ENCODE results near the gene TEAD1. TPM values are rescaled to one million over a fixed set of nuclear protein-coding genes. Genes with fewer than 3 reads are reported as not detected.

The TEAD1 gene
- total RNA-seq, 2 donors from 2014 or later: 89.6 to 93.8 TPM

DNA sequence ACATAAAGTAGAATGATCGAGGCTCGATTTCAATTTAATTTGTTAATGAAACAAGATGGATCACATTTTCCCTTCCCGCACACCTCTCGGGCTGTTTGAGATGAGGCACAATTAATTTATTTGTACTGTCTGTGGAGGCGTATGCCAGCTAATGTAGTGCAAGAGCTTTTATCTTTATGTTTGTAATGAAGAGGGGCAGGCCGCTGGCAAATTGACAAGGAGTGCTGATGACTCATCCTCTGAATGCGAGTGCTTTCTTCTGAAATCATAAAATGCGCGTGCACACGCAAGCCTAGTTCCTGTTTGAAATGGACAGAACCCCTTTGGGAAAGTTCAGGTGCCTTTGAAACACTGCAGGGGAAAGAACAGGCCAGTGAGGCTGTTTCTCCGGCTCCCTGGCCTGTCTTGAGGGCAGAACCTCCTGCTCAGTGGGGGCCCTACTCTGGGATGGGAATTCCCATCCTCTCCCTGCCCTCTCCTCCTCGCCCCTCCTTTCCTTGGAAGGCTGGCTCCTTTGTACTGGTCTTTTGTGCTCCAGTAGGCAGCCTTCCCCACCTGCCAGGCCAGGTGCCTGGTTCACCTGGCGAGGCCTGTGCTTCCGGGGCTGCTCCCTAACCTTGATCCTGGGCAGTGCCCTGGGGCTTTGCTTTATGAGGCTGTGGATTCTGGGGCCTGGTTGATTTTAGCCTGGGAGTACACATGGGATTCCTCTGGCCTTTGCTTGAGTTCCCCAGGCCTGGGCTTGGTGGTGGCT lies 50.3 kb downstream of the TEAD1 start:
- peak; percentile 41 to 83 for ATAC-seq
- intact Hi-C loops (cut with DNase I): no loop called here
- DNase-seq: peak; percentile 86

DNA sequence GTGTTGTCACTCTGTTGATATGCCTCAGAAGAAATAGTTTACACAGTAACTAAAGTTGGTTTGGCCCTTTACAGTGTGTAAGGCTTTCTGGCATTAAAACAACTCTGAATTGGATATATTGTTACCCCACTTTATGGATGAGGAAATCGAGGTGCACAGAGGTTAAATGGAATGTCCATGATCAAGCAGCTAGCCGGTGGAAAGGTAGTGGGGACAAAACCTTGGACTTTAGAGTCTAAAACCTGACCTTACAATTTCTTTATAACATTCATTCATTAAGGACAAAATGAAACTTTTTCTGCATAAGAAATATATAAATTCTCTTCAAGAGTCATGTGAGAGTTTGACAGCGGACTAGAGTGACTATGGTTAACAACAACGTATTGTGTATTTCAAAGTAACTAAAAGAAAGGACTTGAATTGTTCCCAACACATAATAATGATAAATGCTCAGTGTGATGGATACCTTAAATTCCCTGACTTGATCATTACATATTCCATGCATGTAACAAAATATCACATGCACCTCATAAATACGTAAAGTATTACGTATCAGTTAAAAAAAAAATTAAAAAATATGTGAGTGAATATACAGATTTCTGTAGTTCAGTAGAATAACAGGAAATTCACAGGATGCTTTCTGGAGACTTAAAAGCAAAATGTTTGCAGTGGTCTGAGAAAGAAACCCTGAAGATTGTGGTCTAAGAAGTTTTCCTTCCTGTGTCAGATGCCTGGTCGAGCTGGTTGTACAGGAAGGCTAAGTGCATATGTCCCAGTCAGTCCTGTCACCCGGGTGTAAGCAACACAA lies 51.0 kb downstream of the TEAD1 start:
- intact Hi-C loops (cut with DNase I): no loop called here
- no peak for DNase-seq
- ATAC-seq: no peak

DNA sequence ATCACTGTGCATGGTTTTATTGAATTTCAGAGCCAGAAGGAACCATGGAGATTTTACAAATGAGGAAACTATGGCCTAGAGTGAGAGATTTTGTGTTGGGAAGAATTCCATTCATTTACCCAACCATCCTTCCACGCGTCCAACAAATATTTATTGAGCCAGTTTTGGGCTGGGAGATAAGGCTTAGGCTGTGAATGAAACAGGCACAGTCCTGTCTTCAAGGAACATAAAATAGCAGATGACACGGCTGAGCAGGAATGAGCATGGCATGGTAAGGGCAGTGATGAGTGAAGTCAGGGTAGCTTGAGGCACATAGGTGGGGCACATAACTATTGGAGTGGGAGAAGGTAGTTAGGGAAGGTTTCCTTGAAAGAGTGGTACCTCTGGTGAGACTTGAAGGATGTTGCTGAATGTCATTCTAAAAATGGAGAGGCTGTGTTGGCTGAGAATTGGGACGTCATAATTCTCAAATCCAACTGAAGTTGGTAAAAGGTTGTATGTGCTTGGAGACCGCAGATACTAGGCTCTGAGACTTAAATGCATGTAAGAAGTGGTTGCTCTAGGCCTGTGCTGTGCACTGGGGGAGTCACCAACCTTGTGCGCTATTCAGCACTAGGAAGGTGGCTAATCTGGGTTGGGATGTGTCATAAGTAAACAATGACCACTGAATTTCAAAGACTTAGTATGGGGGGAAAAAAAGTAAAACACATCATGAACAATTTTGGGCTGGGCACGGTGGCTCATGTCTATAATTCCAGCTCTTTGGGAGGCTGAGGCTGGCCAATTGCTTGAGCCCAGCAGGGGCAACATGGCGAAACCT lies 51.9 kb downstream of the TEAD1 start:
- ATAC-seq: no peak

DNA sequence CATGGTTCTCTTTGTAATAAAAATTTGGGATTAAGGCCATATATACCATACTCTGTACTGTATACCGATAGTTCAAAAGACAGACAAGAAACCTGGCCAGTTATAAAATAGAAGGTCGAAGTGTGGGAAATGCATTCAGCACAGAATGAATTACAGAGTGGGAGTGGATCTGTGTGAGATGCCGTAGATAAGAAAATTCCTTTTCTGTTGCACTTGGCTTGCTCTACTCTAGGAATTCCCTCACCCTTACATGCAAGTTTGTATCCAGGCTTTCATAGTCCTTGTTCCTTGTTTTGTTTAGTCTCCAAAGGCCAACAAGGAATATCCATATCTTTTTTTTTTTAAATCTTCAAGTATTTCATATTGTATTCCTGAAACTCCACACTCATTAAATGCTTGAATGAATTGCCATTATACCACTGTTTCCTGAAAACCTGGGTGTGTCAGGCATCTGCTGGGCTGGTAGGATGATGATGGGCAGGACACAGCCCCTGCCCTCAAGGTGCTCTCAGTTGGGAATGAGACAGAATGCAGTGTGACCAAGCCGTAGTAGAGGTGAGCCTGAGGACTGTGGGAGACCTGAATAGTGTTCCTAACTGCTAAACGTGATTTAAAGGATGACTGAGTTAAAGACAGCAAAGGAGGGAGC lies 53.5 kb downstream of the TEAD1 start:
- peak; percentile 16 to 43 for ATAC-seq
- intact Hi-C loops (cut with DNase I): no loop called here
- no peak for DNase-seq

More for the DNA sequence above, 51.9 kb downstream of the TEAD1 start:
- intact Hi-C loops (cut with DNase I): no loop called here
- DNase-seq: no peak

DNA sequence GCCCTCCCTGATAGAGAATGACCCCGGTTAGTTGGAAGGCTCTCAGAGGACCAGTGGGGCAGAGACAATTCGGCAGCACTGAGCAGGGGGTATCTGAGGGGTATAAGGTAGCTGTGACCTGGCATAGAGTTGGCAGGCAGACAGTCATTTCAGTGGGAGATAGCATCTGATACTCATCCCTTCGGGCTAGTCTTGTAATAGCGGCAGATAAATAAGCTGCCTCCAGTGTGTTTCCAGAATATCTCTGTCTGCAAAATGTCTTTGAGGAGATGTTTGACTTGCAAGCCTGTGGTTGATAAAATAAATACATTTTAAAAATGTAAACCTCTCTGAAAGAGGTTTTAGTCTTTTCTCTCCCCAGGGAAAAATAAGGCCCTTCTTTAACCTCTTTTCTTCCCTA lies 54.2 kb downstream of the TEAD1 start:
- ATAC-seq: no peak
- no peak for DNase-seq
- intact Hi-C loops (cut with DNase I): no loop called here

DNA sequence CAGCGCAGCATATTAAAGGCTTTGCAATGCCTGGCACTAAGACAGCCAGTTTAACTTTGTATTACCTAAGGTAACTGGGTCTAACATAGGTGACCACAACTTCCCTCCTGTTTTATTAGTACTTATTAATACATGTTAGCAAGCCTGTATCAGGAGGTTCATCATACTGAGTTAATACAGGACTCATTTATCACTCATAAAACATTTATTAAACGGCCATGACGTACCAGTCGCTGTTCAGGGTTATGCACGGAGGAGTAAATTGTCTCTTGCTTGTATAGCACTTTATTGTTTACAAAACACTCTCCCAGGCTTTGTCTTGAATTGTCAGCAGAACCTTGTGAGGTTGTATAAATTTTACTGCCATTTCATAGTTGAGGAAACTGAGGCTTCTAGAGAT lies 55.7 kb downstream of the TEAD1 start:
- no peak for ATAC-seq
- intact Hi-C loops (cut with DNase I): no loop called here
- no peak for DNase-seq

DNA sequence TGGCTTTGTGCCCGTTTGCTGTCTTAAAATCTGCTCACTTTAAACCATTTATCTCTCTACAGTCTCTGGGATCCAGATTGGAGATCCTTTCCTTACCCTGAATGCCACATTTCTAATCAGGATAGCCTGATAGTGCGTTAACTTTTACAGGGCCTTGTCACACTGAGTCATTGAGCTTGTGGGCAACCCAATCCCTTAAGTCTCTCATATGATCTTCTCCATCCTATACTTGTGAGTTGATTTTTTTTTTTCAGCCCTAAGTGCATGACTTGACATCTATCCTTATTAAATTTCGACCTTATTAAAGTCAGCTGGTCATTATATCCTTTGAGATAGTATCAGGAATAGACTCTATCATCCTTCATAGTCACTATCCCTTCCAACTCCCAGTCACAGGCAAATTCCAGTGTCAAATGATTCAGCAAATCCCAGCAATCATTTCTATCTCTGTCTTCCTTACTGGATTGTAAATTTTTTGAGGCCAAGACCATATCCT lies 57.7 kb downstream of the TEAD1 start:
- ATAC-seq (no peak), DNase-seq (no peak)
- intact Hi-C loops (cut with DNase I): no loop called here

DNA sequence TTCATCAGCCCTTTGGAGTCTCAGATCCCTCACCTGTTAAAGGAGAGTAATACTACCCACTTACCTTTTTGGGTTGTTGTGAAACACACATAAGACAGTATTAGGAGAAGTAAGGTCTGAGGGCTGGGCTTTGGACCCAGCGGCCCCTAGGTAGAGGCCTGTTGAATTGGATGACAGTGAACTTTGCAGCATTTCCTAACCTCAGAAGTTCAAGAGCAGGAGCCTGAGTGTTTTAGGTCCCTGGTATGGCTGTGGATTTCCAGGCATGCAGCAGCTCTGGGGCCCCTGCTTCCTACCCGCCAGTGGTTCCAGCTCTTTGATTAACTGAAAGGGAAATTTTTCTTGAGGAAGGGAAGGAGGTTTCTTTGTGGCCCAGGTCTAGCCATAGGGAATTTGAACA lies 58.9 kb downstream of the TEAD1 start:
- no peak for DNase-seq
- no peak for ATAC-seq
- intact Hi-C loops (cut with DNase I): no loop called here

DNA sequence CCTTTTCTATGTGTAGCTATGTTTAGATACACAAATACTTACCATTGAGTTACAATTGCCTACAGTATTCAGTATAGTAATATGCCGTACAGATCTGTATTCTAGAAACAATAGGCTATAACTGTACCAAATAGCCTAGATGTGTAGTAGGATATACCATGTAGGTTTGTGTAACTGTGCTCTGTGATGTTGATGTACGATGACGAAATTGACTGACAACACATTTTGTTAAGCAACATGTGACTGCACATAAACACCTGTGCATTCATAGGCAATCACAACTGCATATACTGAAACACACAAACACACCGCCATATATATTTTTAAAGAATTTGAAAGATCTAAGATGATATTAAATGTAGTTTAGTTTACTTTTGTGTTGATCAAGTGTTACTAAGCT lies 60.4 kb downstream of the TEAD1 start:
- intact Hi-C loops (cut with DNase I): no loop called here
- ATAC-seq (no peak), DNase-seq (no peak)

DNA sequence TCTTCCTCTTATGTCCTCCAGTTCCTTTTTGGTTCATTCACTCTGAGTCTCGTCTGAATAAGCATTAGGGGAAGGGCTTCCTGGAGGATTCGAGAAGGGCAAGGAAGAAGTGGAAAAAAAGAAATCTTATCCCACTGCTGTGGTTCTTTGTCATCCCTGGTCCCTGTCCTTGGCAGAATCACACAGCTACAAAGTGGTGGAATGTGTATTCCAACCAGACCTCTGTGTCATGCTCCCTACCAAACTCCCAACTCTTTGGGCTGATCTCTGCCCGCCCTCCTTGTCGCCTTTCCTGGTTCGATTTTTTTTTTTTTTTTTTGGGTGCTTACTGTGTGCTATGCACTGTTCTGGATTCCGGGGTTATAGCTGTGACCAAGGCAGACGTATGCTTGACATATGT lies 61.0 kb downstream of the TEAD1 start:
- no peak for ATAC-seq
- DNase-seq: no peak
- intact Hi-C loops (cut with DNase I): no loop called here

DNA sequence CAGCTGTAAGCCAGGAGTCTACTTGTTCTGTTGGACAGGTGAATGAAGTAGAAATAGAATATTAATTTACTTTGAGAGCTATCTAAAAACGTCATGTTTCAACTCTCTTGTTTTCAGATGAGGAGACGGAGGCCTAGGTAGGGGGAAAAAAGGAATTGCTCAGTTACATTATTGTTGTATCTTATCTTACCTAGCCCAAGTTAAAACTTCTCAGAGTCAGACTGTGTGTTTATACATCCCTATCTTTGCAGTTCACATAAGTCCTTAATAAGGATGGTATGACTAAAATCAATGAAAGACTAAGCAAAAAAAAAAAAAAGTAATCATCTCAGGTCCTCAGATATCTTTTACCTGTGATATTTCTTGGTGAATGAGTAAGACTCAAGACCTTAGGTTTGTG lies 62.8 kb downstream of the TEAD1 start:
- DNase-seq: no peak
- intact Hi-C loops (cut with DNase I): no loop called here
- no peak for ATAC-seq

DNA sequence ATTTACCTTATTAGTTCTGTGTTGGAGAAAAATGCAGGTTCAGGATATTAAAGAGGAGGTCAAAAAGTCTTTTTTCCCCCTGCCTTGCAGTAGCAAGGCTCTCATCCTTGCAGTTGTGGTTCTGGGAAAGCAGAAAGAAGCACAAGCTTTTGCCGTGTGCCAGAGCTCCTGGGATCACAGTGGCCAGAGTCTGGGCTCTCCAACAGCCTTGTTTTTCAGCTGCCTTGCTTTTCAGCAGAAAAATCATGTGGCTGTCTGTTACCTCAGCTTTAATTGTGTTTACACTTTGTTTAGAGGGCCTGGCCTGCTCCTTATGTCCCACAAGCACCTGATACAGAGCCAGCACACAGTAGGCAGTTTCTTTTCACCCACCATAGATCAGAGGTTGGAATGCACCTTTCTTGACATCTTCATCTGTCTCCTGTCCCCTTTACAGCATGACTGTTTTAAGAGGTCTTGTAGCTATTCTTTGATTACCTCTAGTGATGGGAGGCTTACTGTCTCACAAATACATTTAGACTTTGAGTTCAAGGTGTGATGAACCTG lies 67.5 kb downstream of the TEAD1 start:
- DNase-seq (no peak), ATAC-seq (no peak)
- intact Hi-C loops (cut with DNase I): no loop called here

DNA sequence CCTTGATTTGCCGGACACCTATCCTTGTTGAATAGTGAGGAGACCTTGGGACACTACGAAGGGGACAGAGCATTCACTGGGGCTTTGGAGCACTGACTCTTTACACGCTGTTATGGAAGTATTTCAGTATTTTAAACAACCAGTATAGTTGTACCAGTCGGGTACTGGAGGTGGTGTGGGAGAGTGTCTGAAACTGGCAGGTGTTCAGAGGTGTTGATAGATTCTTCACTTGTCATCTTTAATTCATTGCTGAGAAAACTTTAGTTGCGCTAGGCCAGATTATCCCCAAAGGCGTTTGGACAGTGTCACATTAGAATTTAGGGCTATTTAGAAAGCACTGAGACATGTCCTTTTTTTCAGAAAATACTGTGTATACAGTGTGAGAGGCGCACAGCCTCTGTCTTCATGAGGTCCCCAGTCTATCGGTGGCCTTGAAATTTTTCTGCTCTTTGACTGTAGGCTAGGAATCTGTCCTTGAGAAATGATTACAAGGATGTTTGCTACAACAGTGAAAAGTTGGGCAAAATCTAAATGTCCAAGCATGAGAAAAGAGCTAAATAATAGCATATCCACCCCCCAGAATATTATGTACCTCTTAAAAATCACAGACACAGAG lies 69.7 kb downstream of the TEAD1 start:
- no peak for ATAC-seq
- no peak for DNase-seq
- intact Hi-C loops (cut with DNase I): no loop called here

DNA sequence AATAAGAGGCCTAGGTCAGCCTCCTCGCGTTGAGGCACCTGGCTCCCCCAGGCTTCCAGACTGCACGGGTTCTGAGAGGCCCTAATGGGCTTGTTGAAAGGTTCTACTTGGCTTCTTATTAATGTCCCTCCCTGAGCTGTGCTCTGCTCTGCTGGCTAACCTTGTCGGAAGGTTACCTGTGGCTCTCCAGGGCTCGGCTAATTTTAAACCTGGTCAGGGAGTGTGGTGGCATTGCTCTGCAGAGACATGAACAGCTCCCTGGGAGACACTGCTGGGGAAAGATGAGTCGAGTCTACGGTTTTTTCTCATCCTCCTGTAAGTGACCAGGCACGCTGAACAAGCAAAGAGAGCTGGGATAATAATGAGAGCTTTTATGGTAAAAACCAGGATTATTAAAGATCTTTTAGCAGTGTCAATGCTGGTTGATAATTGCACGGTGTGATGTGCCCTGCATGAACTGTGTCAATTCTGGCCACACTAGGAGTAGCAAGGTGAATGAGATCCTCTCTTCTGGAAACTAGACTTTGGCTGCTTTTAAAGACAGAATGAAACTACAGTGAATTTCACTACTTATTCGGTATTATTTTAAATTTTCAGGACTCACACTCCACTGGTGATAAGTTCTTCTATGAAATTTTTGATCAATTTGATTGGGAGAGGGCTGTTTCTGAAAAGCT lies 70.7 kb downstream of the TEAD1 start:
- DNase-seq: peak; percentile 25
- intact Hi-C loops (cut with DNase I): no loop called here
- peak; percentile 78 to 81 for ATAC-seq

DNA sequence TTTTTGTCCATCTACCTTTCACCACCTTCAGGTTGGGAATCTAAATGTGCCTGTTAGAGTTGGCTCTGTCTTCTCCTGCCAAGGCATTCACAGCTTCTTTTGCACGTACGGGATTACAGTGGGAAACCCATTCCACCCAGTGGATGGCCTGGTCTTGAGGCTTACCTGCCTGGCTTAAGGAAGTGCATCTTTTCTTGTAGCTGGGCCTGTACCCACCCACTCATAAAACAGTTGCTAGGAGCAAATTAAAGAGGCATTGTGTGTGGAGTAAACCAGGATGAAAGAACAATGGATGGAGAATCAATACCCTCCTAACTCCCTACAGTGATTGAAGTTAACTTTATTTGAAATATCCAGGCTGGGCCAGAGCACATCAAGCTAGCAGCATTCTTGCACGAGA lies 71.6 kb downstream of the TEAD1 start:
- no peak for ATAC-seq
- intact Hi-C loops (cut with DNase I): no loop called here

DNA sequence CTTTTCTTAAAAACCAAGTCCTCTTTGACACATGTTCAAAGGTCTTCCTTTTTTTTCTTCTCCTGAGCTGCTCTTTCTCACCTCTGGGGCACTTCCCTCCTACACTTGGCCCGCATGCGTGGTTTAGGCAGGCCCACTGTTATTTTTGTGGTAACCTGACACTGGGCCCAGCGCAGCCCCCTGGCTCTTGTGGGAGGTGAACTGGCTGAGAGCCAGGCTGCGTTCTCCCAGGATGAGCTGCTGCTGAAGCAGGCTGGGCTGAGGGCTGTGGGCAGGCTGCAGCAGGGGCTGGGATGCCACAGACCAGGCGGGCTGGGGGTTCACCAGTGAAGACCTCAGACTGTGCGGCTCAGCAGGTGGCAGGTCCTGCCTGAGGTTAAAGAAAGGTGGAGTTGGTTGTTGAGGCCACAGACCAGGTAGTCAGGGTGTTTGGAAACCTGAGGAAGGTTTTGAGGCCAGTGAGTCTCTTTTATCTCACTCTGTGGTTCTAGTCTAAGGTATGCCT lies 72.4 kb downstream of the TEAD1 start:
- ATAC-seq: peak; percentile 87 to 92
- intact Hi-C loops (cut with DNase I): no loop called here

More for the DNA sequence above, 71.6 kb downstream of the TEAD1 start:
- no peak for DNase-seq

DNA sequence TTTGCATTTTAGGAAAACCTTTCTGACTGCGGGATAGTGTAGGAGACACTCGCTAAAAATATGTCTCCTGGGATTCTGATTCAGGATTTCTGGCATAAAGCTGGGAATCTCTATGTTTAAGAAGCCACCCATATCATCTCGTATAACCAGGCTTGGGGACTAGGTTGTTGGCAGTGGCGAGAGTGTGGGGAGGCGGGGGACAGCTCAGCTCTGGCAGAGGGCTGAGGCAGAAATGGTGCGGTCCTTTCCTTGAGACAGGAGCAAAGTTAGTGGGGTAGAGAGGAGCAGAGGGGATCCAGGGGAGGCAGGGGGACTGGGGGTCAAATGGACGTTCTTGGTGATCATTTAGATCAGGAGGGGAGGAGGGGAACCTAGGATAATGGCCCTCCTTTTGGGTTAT lies 74.3 kb downstream of the TEAD1 start:
- DNase-seq (no peak), ATAC-seq (no peak)
- intact Hi-C loops (cut with DNase I): no loop called here

More for the DNA sequence above, 72.4 kb downstream of the TEAD1 start:
- DNase-seq: peak; percentile 80

DNA sequence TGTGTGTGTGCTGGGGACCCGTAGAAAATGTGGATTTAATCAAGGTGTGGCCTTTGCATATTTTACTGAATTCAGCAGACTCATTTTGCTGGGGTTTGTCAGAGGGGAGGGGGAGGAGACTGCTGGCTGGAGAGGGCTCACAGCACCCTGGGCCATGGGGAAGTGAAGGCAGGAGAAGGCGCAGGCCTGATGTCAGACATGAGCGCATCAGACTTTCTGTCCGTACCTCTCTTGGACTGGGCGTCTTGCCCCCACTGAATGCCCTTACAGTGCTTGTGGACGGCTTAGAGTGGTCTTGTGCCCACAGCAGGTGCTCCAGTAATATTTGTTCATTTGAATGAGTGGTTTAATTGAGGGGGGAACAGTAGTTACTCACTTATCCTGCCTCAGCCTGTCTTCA lies 75.2 kb downstream of the TEAD1 start:
- ATAC-seq (no peak), DNase-seq (no peak)
- intact Hi-C loops (cut with DNase I): no loop called here
